DMS153 (cell line): ENCODE measurements around the gene TEAD1.

Source experiments
- DNase-seq: peaks from one replicate; lab custom pipeline; 2025; lab: John Stamatoyannopoulos, UW

TEAD1 gene

DNA sequence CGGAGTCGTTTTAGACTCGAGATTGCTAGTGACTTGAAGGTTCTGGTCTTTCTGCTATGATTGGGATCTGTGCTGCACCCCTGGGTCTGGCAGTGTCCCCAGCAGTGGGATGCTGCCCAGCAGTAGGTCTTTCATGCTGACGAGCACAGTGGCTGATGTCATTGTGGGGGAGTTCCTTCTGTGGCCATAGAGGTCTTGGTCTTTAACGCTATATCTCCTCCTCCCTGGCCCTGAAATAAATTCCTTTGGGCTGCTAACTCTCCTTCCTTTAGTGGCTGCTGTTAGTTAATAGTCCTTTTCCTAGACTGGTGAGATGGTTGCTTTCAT lies 136.3 kb downstream of the TEAD1 start:
- no peak for DNase-seq

- DNase-seq = no peak
Measured at GRCh38 chr11:12811861-12812260, 137.6 kb downstream of the TEAD1 start.

GRCh38 chr11:12812849-12813248 lies 138.6 kb downstream of the TEAD1 start:
- no peak for DNase-seq

DNA sequence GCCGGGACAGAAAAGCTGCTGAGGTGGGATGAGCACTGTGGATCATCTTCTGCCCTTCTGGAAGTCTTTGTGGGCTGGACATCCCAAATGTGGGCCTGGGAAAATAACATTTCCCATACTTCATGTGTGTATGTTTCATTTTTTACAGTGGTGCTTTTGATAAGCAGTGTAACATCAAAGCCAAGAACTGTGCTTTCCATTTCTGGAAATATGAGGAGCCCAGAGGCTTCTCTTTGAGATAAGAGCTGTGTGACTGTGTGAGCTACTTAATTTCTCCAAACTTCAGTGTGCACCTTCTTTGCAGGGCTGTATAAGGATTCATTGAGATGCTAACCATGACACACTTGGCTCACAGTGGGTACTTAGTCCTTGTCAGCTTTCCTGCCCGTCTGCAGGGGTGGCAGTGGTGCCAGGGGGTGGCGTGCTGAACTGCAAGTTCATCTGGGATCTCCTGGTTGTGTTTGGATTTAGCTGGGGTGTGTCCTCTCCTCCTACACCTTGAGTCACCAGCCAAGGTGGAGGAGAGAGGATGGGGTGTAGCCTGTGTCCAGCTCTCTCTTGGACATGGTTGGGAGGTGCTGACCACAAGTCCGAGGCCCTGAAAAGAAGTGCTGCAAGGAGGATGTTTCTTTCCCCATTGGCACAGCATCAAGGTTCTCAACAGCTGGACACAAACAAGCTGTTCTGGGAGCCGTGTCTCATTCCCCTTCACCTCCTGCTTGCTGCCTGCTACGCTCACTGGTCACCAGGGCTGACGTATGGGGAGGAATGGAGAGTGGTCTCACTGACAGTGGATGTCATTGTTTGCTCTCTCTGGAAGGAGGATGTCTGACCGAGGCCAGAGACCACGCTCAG lies 139.4 kb downstream of the TEAD1 start:
- no peak for DNase-seq

DNA sequence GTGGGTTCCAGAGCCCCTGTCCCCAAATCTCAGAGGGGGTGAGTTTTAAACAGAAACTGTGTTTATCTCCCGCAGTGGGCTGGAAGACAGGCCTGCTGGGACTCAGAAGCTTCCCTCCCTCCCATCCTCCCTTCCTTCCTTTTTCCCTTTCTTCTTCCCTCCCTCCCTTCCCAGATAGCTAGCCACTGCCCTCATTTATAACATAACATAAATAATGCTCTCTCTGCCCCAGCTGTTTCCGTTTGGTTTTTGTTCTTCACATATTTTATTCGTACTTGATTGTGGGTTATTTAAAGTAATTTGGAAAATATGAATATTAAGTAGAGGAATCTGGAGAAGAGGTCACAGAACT lies 140.9 kb downstream of the TEAD1 start:
- DNase-seq = no peak

DNA sequence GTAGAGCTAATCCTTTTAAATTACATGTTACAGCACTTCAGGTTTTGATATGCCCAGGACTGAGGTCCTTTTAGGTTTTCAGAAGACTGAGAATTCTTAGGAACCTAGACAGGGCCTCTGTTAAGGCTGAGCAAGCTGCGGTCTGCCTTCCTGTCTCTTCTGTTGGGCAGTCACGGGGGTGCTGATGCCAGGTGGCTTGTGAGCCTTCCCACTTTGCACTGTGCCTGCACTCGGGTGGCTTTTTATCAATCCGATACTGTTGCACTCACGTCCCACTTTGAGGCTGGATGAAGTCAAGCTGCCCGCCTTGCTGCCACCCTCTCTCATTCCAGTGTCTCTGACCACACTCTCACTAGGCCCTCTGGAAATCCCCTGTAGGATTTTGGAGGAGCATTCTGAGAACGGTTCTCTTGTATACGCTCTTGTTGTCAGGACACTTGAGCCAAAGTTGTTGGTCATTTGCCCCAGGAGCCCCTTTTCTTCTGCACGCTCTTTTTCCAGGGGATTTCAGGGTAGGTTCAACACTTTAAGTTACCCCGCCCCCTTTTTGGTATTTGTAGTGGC lies 141.8 kb downstream of the TEAD1 start:
- no peak for DNase-seq

DNA sequence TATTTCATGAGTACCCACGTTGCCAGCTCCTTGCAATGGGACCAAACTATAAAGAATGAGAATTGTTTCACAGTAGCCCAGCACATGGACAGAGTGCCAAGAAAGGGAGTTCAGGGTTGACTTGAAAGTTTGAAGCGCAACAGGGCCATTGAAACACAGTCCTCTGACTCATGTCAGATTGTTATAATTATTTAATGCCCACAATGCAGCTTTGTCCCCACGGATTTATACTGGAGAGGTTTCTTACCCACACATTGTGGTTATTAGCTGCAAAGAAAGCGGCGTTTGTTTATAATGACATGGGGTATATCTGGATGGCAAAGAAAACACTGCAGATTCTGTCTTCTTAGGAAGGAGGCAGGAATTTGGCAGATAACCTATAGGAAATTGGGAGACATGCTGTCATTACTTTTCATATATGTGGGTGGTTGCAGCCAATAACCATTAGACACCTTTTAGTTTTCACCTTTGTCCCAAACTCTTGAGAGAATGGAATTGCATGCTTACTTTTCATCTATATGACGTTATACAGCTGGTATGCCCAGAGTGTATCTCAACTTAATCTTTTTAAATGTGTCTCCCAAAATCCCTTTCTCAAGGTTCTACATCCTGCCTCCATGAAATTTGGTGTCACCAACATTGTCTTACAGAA lies 143.6 kb downstream of the TEAD1 start:
- DNase-seq = no peak

- no peak for DNase-seq
Measured at GRCh38 chr11:12818333-12819015, 144.3 kb downstream of the TEAD1 start.

- no peak for DNase-seq
Measured at GRCh38 chr11:12822392-12823022, 148.3 kb downstream of the TEAD1 start.

DNA sequence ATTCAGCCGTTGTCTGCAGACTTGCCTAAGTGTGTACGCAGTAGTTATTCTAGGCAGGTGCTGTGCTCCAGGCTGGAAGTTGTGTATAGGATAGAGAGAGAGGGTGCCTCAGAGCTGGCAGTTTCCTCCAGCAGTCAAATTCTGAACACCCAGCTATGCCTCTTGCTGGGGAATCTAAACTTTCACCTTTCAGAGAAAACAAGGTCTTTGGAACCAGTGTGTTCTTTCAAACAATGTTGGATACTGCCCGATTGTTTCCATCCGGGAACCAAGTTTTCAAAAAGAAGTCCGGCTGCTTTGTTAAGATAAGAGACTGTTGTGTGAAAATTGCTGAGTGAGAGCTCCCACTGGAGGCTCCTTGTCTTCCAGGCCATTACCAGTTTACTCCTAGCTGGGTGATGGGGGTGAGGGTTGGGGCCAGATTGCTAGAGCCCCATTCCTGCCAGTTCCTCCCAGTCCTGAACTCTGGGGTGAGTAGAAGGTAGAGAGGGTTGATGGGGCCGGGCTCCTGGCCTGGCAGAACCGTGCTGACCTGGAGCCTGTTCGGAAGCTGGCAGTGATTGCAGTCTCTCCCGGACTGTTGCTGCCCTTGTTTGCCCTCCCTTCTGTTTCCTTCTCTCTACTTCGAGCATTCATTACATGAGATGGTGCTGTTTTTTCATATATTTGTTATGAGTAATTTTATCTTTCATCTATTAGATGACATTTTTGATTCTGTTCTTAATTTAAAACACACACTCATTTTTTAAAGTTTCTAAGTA lies 150.2 kb downstream of the TEAD1 start:
- peak; percentile 47 for DNase-seq

- no peak for DNase-seq
Measured at GRCh38 chr11:12826441-12826840, 152.2 kb downstream of the TEAD1 start.

DNA sequence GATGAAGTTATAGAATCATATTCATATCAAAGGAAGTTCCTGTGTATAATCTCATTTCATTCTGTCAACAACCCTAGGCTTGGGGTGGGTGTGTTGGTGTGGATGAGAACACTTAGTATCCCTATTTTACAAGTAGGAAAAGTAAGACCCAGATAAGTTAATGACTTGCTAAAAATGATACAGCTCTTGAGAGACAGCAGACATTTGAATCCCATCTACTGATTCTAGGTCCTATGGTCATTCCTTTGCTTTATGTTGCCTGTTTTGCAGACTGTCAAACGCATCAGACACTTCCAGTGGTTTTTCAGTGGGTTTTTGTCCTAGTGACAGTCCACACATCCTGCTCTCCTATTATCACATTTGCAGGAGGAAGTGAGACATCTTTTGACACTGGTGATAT lies 153.1 kb downstream of the TEAD1 start:
- DNase-seq = no peak

DNA sequence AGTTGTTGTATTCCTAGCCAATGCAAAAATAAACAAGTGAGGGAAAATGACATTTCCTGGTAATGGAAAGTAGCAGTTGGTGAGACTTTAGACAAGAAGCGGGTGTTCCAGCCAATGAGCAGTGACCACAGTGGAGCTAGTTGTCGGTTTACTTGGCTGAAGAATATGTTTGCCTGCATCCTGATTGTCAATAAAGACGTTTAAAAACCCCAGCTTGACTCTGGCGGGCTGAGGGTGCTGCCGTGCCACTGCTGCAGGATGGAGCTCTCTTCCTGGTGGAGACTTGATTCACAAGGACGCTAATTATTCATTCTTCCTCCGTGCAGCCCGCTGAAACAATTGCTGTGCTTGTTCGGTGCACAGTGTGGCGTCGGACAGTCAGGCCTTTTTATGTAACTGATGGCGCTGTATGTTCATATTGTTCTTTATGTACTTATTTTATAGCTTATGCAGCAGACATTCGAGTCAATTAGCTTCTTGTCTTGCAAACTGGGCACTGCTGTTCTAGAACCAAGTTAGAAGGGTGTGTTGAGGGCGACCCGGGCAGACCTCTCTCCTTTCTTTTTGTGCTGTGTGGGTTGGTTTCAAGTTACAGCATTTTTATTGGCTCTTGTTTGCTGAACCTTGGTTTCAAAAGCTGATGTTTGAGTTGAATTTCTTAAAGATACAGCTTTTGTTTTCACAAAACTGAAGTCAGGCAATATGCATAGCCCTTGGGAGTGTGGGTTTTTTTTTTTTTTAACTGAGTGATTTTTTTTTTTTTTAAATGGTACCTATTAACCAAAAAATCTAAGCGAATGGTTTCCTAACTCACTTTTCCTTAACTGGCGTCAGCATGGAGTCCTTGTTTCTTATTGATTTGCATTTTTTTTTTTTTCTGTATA lies 153.9 kb downstream of the TEAD1 start:
- peak; percentile 93 for DNase-seq

- no peak for DNase-seq
Measured at GRCh38 chr11:12829131-12829530, 154.9 kb downstream of the TEAD1 start.

GRCh38 chr11:12829540-12830314 lies 155.5 kb downstream of the TEAD1 start:
- no peak for DNase-seq

- no peak for DNase-seq
Measured at GRCh38 chr11:12831471-12832202, 157.4 kb downstream of the TEAD1 start.

- DNase-seq = no peak
Measured at GRCh38 chr11:12832480-12833224, 158.4 kb downstream of the TEAD1 start.

- DNase-seq = no peak
Measured at GRCh38 chr11:12834166-12834565, 159.9 kb downstream of the TEAD1 start.
